Measurements from ENCODE around the gene HOXC12.

The HOXC12 gene

DNA sequence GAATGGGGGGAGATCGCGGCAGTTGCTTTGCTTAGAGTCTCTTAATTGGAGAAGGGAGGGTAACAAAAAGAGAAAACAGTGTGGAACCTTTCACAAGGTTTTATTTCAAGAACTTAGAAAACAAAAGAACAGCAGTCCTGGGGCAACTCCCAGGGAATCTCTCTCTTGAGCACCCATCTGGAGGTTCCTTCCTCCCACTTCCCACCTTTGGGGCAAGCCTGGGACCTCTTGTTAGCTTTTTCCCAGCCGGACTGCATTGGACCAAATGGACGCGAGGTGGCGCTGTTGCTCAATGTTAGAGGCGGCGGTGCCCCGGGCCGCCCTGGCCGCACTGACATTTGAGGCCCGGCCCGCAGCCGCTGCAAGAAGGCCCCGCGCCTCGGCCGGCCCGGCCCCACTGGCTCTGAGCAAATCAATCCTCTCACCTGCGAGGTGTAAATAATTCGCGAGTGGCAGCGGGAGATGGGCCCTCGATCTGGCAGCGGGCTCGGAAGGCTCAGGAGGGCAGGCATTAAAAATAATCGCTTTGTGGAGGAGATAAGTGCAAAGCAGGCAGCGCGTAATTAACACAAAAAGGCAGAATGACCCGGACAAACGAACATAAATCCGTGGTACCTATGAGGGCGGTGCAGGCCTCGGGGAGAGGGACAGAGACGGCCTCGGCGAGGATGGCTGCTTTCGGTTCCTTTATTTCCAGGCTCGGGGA lies 51.3 kb downstream of the HOXC12 start:
- H3K4me3 ChIP-seq (ENCODE audit: severe bottlenecking) = peak overlapping the region; percentile 5
- DNase-seq (ENCODE audit: low spot score) (no peak), ATAC-seq (ENCODE audit: low read depth) (peak; percentile 71)
- TF ChIP-seq, protein P1, sequence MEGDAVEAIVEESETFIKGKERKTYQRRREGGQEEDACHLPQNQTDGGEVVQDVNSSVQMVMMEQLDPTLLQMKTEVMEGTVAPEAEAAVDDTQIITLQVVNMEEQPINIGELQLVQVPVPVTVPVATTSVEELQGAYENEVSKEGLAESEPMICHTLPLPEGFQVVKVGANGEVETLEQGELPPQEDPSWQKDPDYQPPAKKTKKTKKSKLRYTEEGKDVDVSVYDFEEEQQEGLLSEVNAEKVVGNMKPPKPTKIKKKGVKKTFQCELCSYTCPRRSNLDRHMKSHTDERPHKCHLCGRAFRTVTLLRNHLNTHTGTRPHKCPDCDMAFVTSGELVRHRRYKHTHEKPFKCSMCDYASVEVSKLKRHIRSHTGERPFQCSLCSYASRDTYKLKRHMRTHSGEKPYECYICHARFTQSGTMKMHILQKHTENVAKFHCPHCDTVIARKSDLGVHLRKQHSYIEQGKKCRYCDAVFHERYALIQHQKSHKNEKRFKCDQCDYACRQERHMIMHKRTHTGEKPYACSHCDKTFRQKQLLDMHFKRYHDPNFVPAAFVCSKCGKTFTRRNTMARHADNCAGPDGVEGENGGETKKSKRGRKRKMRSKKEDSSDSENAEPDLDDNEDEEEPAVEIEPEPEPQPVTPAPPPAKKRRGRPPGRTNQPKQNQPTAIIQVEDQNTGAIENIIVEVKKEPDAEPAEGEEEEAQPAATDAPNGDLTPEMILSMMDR (IDR thresholded peaks at IDR 0.05; ENCODE audit: poor library complexity, severe bottlenecking) = peak; percentile 90
- no peaks in the 10 kb centered on the region for H3K4me1 ChIP-seq (ENCODE audit: insufficient read depth, poor library complexity, severe bottlenecking)
- no peaks in the 10 kb centered on the region for H3K36me3 ChIP-seq (ENCODE audit: low read depth)
- no peaks in the 10 kb centered on the region for H3K9me3 ChIP-seq (ENCODE audit: severe bottlenecking)
- H3K27me3 ChIP-seq (ENCODE audit: insufficient read depth, poor library complexity, severe bottlenecking) = peaks cover 87% of the 10 kb centered on the region
- H3K27ac ChIP-seq (ENCODE audit: poor library complexity, severe bottlenecking) = no peak overlapping the region

DNA sequence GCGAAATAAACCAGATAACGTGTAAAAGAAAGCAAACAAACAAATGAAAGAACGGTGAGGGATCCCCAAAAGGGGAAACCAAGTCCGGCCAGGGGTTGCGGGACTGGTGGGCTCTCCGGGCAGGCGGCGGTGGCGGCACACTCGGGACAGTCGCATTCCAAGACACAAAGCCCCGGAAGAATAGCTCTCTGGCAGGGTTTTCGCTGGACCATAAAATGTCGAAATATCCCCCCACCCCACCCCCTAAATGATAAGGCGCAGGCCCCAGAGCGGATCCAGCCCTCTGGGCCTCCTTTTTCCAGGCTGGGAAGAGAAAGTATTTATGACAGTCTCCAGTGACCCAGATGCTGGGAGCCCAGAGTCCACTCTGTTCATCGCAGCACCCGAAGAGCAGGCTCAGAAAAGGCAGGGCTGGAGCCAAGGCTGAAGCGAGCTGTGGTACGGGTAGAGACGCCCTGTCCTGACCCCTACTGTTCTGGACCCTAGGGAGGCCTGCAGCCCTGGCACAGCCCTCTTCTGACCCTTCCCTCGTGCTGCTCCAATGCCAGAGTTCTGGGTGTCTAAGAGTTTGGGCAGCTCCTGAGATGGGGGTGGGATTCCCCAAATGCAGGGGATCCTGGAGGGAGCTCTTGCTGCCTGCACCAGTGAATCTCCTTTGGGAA lies 52.0 kb downstream of the HOXC12 start:
- no peak for ATAC-seq (ENCODE audit: low read depth)
- Histone ChIP-seq H3K36me3 (ENCODE audit: low read depth) (no peaks in the 10 kb centered on the region), H3K9me3 (ENCODE audit: severe bottlenecking) (no peaks in the 10 kb centered on the region), H3K27ac (ENCODE audit: poor library complexity, severe bottlenecking) (no peak overlapping the region), H3K4me3 (ENCODE audit: severe bottlenecking) (no peak overlapping the region), H3K27me3 (ENCODE audit: insufficient read depth, poor library complexity, severe bottlenecking) (peaks cover 87% of the 10 kb centered on the region), H3K4me1 (ENCODE audit: insufficient read depth, poor library complexity, severe bottlenecking) (no peaks in the 10 kb centered on the region)
- TF ChIP-seq, protein P1 (IDR thresholded peaks at IDR 0.05; ENCODE audit: poor library complexity, severe bottlenecking) = no peak
- DNase-seq (ENCODE audit: low spot score) = no peak

DNA sequence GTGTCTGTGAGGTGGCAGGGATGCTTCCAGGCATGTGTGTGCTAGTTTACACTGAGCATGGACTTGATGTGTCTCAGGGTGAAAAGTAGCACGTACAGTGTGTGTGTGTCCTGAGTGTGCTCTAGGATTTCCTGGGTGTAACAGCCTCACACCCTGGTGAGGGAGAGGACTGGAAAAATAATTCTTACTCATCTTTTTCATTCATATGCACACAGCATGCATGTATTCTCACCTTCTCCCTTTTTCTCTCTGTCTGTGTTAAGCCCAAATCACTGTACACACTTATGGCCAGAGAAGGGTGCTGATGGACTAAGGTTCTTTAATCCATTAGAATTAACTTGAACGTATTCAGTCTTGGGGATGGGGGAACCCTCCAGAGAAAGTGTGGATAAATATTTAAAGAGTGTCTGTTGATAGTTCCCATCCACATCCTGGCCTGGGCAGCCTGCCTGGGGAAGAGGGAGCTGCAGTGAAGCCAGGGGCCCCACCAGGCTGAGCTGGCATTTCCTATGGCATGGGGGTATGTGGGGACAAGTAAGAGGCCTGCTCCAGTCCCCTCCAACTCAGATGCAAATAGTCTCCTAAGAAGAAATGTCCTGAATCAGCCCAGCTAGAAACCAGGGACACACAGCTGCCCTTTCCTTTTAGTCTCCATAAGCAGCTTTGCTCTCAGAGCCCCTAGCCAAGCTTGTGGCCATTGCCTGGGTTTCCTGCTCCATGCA lies 53.0 kb downstream of the HOXC12 start:
- Histone ChIP-seq H3K9me3 (ENCODE audit: severe bottlenecking) (no peaks in the 10 kb centered on the region), H3K4me3 (ENCODE audit: severe bottlenecking) (no peak overlapping the region), H3K27ac (ENCODE audit: poor library complexity, severe bottlenecking) (no peak overlapping the region), H3K36me3 (ENCODE audit: low read depth) (no peaks in the 10 kb centered on the region), H3K27me3 (ENCODE audit: insufficient read depth, poor library complexity, severe bottlenecking) (peaks cover 85% of the 10 kb centered on the region), H3K4me1 (ENCODE audit: insufficient read depth, poor library complexity, severe bottlenecking) (no peaks in the 10 kb centered on the region)
- ATAC-seq (ENCODE audit: low read depth) = no peak
- DNase-seq (ENCODE audit: low spot score) = no peak
- TF ChIP-seq, protein P1 (IDR thresholded peaks at IDR 0.05; ENCODE audit: poor library complexity, severe bottlenecking) = no peak

DNA sequence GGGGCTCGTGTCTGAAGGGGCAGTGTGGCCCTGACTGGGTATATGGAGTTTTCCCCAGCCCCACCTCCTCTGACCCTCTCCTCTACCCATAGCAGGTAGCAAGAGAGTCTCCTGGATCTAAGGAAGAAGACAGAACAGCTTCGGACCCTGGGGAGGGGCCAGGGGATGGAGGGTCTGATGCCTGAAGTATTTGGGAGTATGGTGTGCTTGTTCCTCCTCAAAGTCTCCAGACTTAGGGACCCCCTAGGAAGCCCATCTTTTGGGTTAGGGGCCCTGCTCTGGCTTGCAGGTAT lies 53.5 kb downstream of the HOXC12 start:
- H3K36me3 ChIP-seq (ENCODE audit: low read depth) = no peaks in the 10 kb centered on the region
- DNase-seq (ENCODE audit: low spot score) (no peak), ATAC-seq (ENCODE audit: low read depth) (no peak)
- no peaks in the 10 kb centered on the region for H3K4me1 ChIP-seq (ENCODE audit: insufficient read depth, poor library complexity, severe bottlenecking)
- no peak overlapping the region for H3K4me3 ChIP-seq (ENCODE audit: severe bottlenecking)
- H3K27me3 ChIP-seq (ENCODE audit: insufficient read depth, poor library complexity, severe bottlenecking) = peaks cover 90% of the 10 kb centered on the region
- H3K27ac ChIP-seq (ENCODE audit: poor library complexity, severe bottlenecking) = no peak overlapping the region
- H3K9me3 ChIP-seq (ENCODE audit: severe bottlenecking) = no peaks in the 10 kb centered on the region
- TF ChIP-seq, protein P1 (IDR thresholded peaks at IDR 0.05; ENCODE audit: poor library complexity, severe bottlenecking) = no peak
